GM18907 (cell line): ENCODE measurements around the gene ATP11B.

Source experiments
- ATAC-seq: cut with Tn5 transposase; IDR thresholded peaks from one replicate; pipeline ENCODE4 v1.9.1; 2021; ENCODE audit warnings: mild to moderate bottlenecking, moderate library complexity; ENCODE audit not compliant: unreplicated experiment

The ATP11B gene

DNA sequence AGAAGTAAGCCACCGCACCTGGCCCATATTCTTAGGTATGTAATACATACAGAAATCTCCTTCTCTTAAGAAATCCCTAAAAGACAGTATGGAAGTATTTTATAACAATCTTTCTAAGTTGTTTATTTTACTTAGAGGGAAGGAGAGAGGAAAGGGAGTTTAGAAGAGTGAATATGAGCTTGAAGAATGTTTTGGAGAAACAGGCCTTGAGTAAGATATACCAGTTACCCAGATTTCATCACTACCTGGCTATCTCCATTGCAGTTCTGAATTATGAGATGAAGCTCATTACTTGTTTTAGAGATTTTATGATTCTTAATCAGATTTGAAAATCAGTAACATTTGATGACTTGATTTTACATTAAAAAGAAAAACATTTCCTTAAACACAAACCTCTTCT is 115.2 kb downstream of the ATP11B start:
- no peak for ATAC-seq

DNA sequence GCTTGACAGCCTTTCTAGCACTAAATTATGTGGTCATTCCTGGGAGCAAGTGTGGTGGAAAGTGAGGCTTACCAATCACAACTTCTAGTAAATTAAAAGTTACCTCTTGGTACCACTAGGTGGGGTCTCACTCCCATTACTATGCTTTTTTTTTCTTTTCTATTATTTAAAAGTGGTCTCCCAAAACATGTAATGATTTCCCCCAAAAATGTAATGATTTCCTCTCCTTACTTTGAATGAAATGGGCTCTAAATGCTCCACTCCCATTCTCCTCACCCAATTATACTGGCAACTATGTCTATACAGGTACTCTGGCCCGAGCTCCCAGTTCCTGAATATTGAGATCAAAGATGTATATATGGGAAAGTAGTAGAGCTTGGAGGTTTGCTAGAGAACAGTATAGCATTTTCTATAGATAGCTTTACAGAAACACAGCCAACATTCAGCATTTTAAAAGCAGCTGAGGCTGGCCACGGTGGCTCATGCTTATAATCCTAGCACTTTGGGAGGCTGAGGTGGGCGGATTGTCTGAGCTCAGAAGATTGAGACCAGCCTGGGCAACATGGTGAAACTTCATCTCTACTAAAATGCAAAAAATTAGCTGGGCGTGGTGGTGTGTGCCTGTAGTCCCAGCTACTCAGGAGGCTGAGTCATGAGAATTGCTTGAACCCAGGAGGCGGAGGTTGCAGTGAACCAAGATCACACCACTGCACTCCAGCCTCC is 116.2 kb downstream of the ATP11B start:
- no peak for ATAC-seq

DNA sequence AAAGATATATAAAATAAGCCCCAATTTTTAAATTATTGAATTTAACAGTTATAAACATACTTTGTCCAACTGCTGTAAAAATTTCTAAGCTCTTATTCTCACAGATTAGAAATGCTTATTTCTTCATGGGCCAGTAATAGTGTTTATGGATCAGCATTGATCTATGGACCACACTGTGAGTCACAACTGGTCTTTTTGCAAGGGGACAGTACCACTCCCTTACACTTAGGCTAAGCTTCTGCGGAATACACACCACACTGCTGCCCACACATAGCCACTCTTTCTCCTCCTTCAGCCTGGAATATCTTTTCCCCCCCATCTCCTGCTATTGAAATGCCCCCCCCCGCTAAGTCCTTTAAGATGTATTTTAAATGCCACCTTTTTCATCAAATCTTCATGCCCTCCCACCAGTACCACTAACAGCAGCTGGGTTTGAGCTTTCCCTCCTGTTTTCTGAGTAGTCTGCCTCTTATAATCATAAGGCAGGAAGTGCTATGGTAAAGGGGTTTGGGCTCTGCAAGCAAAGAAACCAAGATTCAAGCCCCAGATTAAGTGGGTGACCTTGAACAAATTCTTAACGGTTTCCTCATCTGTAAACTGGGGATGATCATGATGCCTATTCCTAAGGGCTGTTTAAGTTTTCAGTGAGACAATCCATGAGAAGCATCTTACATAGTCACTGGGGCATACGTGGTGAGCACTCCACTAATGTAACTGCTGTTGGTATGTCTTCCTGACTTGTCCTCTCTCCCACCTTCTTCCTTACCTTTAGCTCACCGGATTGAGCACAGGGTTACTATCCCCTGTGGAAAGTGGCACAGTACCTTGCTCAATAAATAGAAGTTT is 117.9 kb downstream of the ATP11B start:
- ATAC-seq: no peak

DNA sequence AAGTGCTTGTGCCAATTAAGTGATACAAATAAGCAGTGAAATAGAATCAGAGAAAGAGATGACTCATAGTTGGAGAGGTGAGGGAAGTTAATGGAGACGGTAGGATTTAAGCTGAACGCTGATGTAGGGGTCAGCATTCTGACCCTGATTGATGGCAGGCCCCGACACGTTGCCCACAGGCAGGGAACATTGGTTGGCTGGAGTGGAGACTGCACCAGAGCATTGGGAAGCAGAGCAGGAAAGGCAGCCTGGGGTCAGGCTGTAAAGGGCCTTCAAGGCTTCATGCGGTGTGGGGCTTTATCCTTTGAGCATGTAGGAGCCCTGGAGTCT is 118.4 kb downstream of the ATP11B start:
- ATAC-seq: no peak

DNA sequence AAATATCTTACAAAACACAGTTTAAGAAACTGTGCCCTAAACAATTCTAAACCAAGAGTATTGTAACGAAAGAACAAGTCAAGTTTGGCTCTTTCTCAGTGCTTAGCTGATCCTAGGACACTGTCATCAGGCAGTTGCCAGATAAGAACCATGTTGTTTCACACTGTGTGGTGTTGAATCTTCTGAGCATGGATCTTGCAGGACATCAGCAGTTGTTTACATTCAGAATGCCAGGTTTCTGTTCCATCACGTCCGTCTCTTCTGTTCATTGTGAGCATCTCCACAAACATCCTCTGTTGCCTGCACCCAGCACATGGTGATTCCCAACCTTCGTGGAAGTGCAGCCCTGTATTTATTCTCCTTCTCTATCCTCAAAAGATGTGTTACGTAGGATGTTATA is 119.2 kb downstream of the ATP11B start:
- no peak for ATAC-seq

DNA sequence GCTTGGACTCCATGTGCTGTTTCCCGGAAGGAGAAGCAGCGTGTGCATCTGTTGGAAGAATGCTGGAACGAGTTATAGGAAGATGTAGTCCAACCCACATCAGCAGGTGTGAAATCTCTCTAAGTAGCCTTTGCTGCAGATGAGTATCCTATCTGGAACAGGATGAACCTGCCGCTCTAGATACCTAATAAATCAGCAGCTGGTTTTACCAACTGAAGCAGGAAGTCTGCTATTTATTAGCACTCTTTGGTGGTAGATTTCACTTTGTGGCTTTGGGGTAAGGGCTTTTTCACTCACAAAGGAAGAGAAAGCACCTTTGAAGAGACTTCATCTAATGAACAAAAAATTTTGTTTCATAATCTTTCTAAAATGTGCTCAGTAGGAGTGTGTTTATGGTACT is 120.6 kb downstream of the ATP11B start:
- ATAC-seq: peak; percentile 95

DNA sequence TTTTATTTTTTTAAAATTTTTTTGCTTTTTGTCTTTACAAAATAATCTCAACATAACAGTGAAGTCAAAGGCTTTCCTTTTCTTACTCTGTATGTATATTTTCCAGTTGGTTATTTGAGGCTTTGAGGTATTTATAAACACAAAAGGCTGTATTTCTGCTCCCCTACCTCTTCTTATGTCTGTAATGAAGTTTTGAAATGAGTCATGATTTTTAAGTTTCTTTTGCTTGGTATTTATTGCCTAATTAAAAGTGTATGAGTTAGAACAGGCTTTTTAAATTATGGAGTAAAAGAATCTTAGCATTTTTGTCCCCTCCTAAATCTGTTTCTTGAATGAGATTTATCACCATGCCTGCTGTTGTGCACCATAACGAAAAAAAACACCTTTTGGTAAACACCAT is 121.0 kb downstream of the ATP11B start:
- peak; percentile 58 for ATAC-seq

DNA sequence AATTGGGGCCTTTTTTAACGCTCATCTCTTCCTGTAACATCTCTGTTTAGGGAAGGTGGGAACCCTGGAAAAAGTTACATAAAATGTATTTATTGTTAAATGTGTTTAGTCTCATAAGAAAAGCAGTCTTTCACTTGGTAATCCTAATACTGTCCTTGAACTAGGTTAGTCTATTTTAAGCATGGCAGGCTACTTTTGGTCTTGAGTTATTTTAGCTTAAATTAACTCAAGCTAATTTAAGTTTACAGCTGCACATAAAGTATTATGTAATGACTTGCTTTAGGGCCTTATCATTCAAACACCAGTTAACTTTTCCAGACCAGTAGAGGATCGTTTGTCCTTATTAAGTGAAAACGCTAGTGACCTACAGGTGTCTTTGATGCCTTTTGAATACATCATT is 123.8 kb downstream of the ATP11B start:
- no peak for ATAC-seq

DNA sequence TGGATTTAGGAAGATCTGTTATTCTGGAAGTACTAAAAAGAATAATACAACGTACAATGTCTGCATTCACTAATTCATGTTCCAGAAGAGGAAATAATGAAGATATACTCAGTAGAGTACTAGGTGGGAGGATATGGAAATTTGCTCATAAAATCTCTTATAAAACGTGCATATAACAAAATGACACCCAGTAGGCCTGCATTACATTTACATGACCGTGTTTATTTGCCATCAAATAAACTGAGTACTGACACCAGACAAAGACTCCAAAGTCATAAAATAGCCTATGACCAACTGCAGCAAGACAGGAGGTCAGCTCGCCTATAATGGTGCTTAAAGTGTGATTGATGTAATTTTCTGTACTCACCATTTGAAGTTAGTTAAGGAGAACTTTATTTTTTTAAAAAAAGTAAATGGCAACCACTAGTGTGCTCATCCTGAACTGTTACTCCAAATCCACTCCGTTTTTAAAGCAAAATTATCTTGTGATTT is 126.6 kb downstream of the ATP11B start:
- ATAC-seq: no peak

DNA sequence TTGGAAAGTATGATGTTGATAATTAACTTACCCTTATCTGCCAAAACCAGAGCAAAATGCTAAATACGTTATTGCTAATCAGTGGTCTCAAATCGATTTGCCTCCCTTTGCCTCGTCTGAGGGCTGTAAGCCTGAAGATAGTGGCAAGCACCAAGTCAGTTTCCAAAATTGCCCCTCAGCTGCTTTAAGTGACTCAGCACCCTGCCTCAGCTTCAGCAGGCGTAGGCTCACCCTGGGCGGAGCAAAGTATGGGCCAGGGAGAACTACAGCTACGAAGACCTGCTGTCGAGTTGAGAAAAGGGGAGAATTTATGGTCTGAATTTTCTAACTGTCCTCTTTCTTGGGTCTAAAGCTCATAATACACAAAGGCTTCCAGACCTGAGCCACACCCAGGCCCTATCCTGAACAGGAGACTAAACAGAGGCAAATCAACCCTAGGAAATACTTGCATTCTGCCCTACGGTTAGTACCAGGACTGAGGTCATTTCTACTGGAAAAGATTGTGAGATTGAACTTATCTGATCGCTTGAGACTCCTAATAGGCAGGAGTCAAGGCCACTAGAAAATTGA is 127.3 kb downstream of the ATP11B start:
- ATAC-seq: no peak

DNA sequence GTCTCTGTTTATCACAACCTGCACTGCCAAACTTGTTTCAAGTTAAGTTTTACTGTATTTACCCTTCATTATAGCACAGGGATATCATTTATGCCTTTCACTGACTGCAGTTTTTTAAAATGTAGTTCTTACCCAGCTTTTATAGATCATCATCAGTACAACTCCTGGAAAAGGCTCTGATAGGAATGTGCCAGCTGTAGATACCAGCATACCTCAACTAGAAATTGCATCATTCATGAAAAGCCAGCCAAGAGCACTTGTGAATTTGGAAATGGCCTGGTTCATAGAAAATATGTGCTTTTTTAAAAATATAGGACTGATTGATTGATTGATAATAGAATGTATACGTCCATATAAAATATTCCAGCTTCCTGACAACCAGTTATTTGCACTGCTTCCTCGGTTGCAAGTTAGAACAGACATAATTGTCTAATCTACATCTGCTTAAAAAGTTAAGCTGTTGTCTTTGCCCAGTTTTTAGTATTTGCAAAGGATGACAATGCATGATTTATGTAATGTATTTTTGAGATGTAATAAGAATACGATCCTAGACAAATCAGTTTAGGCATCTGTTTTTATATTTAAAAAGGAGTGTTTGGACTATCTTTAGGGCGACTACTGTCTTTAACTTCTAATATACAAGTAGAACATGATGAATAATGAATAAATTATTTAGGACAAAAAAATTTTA is 128.5 kb downstream of the ATP11B start:
- ATAC-seq: no peak

DNA sequence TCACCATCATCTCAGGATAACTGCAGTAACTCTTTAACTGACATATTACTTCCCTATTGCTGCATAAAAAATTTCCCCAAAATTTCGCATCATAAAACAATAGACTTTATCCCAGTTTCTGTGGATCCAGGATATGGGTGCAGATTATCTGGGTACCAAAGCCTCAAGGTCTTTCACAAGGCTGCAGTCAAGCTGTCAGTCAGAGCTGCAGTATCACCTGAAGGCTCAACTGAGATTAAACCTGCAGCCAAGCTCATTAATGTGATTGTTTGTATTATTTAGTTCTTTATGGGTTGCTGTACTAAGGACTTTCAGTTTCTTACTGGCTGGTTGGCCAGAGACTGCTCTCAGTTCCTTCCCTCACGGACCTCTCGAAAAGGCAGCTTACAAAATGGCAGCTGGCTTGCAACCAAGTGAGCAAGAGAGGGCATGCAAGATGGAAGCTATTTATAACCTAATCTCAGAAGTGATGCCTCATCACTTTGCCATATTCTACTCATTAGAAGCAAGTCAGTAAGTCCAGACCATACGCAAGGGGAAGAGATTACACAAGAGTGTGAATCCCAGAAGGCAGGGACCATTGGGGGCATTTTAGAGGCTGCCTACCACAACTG is 132.1 kb downstream of the ATP11B start:
- peak; percentile 94 for ATAC-seq

DNA sequence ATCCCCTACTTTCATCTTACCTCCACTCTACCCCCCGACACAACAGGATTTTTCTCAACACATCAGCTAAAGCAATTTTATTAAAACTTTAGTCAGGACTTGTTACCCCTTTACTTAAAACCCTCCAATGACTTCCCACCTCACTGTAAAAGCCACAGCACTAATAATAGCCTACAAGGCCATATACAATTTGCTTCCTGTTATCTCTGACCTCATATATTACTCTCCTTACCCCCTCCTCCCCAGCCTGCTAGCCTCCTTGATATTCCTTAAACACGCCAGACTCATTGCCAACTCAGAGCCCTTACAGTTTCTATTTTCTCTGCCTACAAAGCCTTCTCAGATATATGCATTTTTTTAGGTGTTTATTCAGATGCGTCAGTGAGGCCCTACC is 132.6 kb downstream of the ATP11B start:
- ATAC-seq: peak; percentile 30

DNA sequence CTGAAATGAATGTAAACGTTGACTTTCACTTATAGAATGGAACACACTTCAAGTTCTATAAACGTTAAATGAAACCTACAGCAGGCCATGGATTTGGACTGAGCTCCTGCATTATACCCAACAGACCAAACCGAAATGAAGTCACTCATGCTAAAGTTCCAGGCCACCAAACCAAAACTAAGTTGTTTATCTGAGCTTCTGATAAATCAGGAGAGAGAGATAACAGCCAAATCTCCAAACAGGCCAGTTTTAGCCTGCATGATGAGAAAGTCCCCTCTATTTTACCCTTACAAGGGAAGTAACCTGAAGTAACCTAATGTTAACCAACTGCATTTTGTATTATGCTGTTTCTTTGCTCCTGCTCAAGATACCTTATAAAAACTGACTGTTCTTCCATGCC is 142.5 kb downstream of the ATP11B start:
- ATAC-seq: no peak

DNA sequence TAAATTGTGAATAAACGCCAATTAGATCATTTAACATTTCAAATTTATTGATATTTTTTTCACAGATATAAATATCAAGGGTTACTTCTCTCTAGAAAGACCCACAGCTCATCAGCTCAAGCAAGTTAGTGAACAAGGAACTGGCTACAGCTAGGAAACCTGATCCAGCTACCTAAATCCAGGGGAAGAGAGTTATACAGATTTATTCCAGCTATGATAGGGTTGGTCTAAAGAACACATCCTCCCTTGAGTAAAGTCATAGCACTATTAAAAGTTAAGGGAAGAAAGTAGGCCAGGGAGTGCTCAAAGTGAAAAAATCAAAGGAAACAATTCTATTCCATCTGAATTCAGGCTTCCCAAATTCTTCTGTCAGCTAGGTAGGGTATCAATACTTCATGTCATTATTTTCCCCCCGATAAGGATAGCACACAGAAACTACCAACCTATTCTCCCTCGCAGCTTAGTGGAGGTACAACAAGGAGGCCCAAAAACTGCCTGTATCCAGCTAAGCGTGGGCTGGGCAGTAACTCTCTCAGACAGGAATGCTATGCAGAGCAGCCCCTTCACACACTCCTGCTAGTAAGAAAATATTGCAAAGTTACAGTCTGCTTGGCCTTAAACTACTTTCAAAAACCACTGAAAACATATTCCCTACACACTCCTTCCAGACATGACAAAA is 143.1 kb downstream of the ATP11B start:
- ATAC-seq: no peak

DNA sequence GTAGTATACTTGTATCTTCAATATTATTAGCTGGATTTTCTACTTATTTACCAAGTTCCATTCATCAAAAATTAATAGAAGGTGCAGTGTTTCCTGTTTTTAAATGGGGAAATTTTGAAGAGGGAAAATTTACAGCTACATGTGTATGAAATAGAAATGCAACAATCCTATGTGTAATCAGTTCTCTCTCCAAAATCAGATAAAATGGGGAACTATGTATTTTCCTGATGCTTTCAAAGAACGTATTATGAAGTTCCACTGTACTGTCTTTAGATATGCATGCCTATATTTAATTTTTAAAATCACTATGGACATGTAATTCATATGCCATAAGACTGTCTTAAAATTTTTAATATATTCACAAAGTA is 143.6 kb downstream of the ATP11B start:
- no peak for ATAC-seq

DNA sequence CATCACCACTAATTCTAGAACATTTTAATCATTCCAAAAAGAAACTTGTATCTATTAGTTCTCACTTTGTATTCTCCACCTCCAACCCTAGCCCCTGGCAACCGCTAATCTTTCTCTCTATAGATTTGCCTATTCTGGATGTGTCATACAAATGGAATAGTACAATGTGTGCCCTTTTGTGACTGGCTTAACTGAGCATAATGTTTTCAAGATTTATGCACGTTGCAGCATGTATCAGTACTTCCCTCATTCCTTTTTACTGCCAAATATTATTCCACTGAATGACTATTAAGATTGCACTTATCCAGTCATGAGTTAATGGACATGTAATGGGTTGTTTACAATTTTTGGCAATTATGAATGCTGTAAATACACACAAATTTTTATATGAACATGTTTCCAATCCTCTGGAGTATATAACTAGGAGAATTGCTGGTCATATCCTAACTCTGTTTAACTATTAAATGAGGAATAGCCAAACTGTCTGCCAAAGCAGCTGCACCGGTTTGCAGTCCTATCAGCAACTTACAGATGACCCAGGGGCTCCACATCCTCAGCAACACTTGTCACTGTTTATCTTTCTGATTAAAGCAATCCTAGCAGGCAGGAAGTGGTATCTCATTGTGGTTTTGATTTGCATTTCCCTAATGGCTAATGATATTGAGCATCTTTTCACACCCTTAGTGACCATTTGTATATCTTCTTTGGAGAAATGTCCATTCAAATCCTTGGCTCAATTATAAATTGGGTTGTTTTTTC is 144.2 kb downstream of the ATP11B start:
- peak; percentile 94 for ATAC-seq

DNA sequence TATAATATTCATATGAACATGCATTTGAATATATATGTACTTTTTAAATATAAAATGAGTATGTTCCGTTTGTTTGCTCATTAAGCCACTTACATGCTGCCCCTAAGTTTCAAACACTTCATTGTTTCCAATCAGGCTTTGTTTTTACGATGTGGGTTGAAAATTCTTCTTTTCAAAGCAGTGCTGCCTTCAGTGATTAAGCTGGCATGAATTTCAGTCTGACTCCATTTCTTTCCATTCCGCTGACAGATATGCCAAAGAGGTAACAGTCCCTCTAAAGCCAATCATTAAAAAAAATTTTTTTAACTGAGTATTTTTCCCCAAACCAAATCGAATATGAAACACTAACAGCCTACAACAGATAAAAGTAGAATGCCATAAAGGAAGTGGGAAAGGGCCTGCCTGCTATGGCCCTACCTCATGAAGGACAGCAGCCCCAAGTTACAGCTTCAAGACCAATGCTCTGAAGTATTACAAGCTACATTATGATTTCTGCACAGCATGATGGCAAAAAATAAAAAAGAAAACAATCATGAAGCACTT is 147.0 kb downstream of the ATP11B start:
- no peak for ATAC-seq

DNA sequence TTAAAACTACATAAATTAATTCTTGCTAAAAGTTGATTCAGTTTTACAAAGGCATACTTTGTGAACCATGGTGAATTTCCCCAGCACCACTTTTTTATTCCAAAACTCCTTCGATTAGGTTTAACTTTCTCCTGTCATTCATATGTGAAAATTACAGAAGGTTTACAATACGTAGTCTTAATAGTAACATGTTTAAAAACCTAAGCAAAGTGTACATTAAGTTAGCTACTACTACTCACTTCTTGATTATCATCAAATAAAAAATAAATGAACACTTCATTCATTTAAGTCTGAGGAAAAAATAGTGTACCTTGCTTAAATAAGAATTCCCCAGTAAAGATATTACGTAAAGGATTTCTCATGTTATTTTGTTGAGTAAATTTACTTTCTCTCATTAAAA is 148.4 kb downstream of the ATP11B start:
- ATAC-seq: no peak

DNA sequence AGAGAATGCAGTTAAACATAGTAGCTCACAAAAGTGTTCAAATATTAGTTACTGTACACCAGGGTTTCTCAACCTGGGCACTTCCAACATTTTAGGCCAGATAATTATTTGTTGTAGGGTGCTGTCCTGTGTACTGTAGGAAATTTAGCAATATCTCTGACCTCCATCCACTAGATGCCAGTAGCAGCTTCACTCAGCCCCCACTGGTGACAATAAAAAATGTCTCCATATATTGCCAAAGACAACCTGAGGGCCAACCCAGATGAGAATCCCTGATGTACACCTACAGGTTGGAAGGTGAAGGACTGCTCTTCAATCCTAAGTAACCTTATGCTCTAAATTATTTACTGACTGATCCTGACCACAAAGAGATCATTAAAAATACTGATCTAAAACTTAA is 154.6 kb downstream of the ATP11B start:
- peak; percentile 76 for ATAC-seq
